Natural killer cell treated with Interleukin-12 subunit alpha and Interleukin-12 subunit beta and Interleukin-15 and Interleukin-18, amount 100 ng/mL, for 72 hours (primary cell): ENCODE measurements around the gene CFAP65. TPM values are rescaled to one million over a fixed set of nuclear protein-coding genes. Genes with fewer than 3 reads are reported as not detected.

ENCODE experiments used
- ATAC-seq, 2 donors: fragments of 150-1000 bp; cut with Tn5 transposase in 1 of 2; sonication (Bioruptor Pico), chemical (Tn5 transposase) in 1 of 2; 2 replicates each; pipeline ENCODE4 v1.10.0; 2021
- DNase-seq: peaks from one replicate; pipeline ENCODE4 v3.0.0; 2022; ENCODE audit warnings: low spot score
- H3K27ac Mint-ChIP-seq, 2 donors: 1 replicate in 1 of 2; 2 replicates in 1 of 2; pipeline ENCODE4 v1.8.0; 2022; ENCODE audit warnings: mixed read lengths in 2 of 2, mild to moderate bottlenecking in 1 of 2, moderate library complexity in 1 of 2
- H3K27me3 Mint-ChIP-seq, 2 donors: 1 replicate in 1 of 2; 2 replicates in 1 of 2; pipeline ENCODE4 v1.8.0; 2022; ENCODE audit warnings: mixed read lengths in 2 of 2
- H3K36me3 Mint-ChIP-seq: one replicate; pipeline ENCODE4 v1.8.0; 2022; ENCODE audit warnings: mixed read lengths
- H3K4me1 Mint-ChIP-seq, 2 donors: 1 replicate in 1 of 2; 2 replicates in 1 of 2; pipeline ENCODE4 v1.8.0; 2022; ENCODE audit warnings: low read depth in 2 of 2, mixed read lengths in 2 of 2, mild to moderate bottlenecking in 1 of 2
- H3K4me3 Mint-ChIP-seq: one replicate; pipeline ENCODE4 v1.8.0; 2022; ENCODE audit warnings: mixed read lengths
- H3K9me3 Mint-ChIP-seq: 2 replicates; pipeline ENCODE4 v1.8.0; 2022; ENCODE audit warnings: mixed read lengths
- total RNA-seq, 2 donors: library from RNA; stranded (reverse); gene quantifications; one replicate each; pipeline ENCODE4 v1.2.3, GENCODE V29; 2022

CFAP65 gene
- total RNA-seq, 2 donors from 2014 or later = not detected

DNA sequence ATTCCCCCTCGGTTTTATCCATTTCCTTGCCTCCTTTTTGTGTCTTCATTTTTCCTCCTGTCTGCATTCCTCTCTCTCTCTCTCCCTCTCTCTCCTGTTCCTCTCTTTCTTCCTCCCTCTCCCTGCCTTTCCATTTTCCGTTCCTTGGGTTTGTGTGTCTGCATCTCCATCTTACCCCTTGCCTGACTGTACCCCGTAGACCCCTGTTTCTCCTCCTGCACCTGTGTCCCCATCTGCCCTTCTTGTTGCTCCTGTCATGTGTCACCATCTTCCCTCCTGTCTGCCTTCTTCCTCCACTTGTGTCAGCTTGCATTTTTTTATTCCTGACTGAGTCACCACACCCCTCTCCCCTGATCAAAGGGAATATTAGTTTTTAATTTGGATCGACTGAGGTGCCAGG, 80.1 kb downstream of the CFAP65 start:
- Mint-ChIP-seq H3K27ac (no peak overlapping the region), H3K4me3 (peak overlapping the region; percentile 42), H3K9me3 (no peaks in the 10 kb centered on the region), H3K36me3 (no peaks in the 10 kb centered on the region), H3K4me1 (peaks cover 0 to 9% of the 10 kb centered on the region in 2 donors), H3K27me3 (peaks cover 46 to 69% of the 10 kb centered on the region in 2 donors)
- no peak for ATAC-seq
- no peak for DNase-seq

DNA sequence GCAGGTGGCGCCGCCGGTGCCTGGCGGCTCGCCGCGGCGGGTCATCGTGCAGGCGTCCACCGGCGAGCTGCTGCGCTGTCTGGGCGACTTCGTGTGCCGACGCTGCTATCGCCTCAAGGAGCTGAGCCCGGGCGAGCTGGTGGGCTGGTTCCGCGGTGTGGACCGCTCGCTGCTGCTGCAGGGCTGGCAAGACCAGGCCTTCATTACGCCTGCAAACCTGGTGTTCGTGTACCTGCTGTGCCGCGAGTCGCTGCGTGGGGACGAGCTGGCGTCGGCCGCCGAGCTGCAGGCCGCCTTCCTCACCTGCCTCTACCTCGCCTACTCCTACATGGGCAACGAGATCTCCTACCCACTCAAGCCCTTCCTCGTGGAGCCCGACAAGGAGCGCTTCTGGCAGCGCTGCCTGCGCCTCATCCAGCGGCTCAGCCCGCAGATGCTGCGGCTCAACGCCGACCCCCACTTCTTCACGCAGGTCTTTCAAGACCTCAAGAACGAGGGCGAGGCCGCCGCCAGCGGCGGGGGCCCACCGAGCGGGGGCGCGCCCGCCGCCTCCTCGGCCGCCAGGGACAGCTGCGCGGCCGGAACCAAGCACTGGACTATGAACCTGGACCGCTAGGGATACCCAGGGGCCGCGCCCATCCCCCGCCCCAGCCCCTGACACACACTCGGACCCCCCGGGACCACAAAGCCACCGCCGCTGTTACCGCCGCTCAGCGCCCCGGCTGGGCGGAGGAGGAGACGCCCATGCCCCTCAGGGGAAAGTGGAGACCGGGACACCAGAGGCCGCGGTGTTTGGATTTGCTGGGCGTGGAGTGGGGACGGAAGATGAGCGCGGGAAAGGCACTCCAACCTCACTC, 80.8 kb downstream of the CFAP65 start:
- Mint-ChIP-seq H3K4me3 (peak overlapping the region; percentile 42), H3K27me3 (peaks cover 46 to 67% of the 10 kb centered on the region in 2 donors), H3K4me1 (peaks cover 0 to 9% of the 10 kb centered on the region in 2 donors), H3K27ac (no peak overlapping the region), H3K36me3 (no peaks in the 10 kb centered on the region), H3K9me3 (no peaks in the 10 kb centered on the region)
- DNase-seq (no peak), ATAC-seq (no peak)

DNA sequence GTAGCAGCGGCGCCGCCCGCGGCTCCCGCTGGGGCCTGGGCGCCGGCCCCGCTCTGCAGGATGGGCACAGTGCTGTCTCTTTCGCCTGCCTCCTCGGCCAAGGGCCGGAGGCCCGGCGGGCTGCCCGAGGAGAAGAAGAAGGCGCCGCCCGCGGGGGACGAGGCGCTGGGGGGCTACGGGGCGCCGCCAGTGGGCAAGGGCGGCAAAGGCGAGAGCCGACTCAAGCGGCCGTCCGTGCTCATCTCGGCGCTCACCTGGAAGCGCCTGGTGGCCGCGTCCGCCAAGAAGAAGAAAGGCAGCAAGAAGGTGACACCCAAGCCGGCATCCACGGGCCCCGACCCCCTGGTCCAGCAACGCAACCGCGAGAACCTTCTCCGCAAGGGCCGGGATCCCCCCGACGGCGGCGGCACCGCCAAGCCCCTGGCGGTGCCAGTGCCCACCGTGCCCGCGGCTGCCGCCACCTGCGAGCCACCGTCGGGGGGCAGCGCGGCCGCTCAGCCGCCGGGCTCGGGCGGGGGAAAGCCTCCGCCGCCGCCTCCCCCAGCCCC, 81.5 kb downstream of the CFAP65 start:
- H3K36me3 Mint-ChIP-seq = no peaks in the 10 kb centered on the region
- no peak overlapping the region for H3K4me3 Mint-ChIP-seq
- H3K4me1 Mint-ChIP-seq = peaks cover 0 to 9% of the 10 kb centered on the region in 2 donors
- peaks cover 52 to 66% of the 10 kb centered on the region in 2 donors for H3K27me3 Mint-ChIP-seq
- H3K27ac Mint-ChIP-seq = no peak overlapping the region
- no peaks in the 10 kb centered on the region for H3K9me3 Mint-ChIP-seq
- DNase-seq (no peak), ATAC-seq (no peak)

DNA sequence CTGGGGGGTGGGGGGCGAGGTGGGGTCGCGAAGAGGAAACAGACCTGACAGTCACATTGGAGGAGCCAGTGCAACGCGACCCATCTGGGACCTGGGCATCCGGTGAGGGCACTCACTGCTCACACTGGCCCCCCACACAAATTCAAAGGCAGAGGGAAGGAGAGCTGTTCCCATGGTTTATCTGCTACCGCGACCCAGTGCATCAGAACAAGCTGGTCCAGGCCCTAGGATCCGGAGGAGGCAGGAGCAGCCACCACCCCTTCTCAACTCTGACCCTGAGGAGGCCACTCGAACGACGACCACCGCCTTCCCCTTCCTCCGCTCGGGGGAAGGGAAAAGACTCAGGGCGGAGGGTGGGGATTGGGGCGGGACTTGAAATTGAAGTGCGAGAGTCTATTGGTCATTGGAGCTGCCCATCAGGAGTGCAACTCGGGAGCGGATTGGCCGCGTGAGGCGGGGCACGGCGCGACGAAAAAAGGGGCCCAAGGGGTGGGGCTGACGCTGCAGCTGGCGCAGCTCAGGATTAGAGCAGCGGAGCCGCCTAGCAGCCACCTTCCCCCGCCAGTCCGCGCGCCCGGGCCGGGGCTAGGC, 82.1 kb downstream of the CFAP65 start, which contains the start of gene CDK5R2:
TSS of gene CDK5R2 (plus strand) at position 526 of the 591 bp plus-strand sequence. CDS start 155 bp downstream, outside the sequence.
- peaks cover 0 to 9% of the 10 kb centered on the region in 2 donors for H3K4me1 Mint-ChIP-seq
- DNase-seq (peak; percentile 81), ATAC-seq (peak; percentile 88)
- peak within 1 kb of the TSS; percentile 35 for H3K4me3 Mint-ChIP-seq
- peaks cover 54 to 67% of the 10 kb centered on the region in 2 donors for H3K27me3 Mint-ChIP-seq
- H3K9me3 Mint-ChIP-seq = no peaks in the 10 kb centered on the region
- H3K36me3 Mint-ChIP-seq = no peaks in the 10 kb centered on the region
- H3K27ac Mint-ChIP-seq = no peak within 1 kb of the TSS

DNA sequence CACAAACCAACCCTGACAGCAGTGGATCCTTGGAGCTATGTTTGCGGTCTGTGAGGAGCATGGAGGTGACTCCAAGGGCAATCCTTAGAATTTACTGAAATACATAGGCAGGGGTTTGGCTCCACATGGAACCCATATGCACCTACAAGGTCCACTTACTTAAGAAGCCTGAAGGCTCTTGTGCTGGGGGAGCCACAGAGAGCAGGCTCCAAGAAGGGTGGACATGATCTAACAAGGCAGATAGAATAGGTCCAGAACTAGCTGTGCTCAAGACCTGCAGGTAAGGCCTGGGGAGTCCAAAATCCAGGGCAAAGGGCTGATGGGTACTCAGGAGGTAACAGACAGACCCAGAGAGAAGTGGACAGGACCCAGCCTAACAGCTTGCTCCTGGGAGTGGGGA, 83.0 kb downstream of the CFAP65 start:
- peaks cover 49 to 60% of the 10 kb centered on the region in 2 donors for H3K27me3 Mint-ChIP-seq

DNA sequence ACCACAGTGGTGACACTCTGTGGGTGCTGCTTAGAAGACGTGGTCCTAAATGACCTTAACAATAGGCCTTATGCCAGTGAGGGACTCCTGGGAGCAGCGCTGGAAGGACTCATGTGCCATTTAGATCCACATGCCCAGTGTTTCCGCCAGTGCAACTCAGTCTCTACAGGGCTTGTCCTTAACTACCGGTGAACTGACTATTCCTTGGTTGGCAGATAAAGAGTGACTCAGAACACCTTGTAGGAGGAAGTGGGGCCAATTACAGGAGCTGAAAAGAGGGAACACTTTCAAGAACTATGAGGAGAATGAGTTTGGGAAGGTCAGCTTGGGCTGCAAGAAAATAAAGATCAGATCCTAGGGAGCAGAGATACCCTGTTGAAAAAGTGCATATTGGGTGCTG, 83.6 kb downstream of the CFAP65 start:
- Mint-ChIP-seq H3K4me1 (peaks cover 0 to 4% of the 10 kb centered on the region in 2 donors), H3K4me3 (no peak overlapping the region), H3K27me3 (peaks cover 49 to 54% of the 10 kb centered on the region in 2 donors), H3K36me3 (no peaks in the 10 kb centered on the region), H3K9me3 (no peaks in the 10 kb centered on the region), H3K27ac (no peak overlapping the region)
- no peak for DNase-seq
- no peak for ATAC-seq

More for the DNA sequence above, 83.0 kb downstream of the CFAP65 start:
- Mint-ChIP-seq H3K4me1 (peaks cover 0 to 4% of the 10 kb centered on the region in 2 donors), H3K4me3 (no peak overlapping the region), H3K36me3 (no peaks in the 10 kb centered on the region), H3K9me3 (no peaks in the 10 kb centered on the region), H3K27ac (no peak overlapping the region)
- ATAC-seq = no peak
- no peak for DNase-seq

DNA sequence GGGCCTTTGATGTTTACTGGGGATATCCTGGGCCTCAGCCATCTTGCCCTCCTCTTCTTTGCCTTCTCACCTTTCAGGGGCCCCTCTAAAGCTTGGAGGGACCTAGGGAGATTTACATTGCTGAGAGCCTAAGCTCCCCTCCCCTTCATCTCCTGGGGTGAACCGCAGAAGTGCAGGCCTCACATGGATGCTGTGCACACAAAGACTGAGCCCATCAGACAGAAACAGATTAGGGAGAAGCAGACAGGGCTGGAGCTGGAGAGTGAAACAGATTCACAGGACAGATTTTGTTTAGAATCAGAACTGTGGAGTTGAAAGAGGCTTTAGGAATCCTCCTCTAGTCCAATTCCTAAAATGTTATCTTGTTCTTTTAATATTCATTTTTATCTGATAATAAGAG, 85.3 kb downstream of the CFAP65 start:
- Mint-ChIP-seq H3K27ac (no peak overlapping the region), H3K27me3 (peaks cover 40 to 41% of the 10 kb centered on the region in 2 donors), H3K4me1 (peaks cover 0 to 1% of the 10 kb centered on the region in 2 donors), H3K9me3 (no peaks in the 10 kb centered on the region), H3K4me3 (no peak overlapping the region), H3K36me3 (no peaks in the 10 kb centered on the region)
- no peak for ATAC-seq
- DNase-seq = no peak

DNA sequence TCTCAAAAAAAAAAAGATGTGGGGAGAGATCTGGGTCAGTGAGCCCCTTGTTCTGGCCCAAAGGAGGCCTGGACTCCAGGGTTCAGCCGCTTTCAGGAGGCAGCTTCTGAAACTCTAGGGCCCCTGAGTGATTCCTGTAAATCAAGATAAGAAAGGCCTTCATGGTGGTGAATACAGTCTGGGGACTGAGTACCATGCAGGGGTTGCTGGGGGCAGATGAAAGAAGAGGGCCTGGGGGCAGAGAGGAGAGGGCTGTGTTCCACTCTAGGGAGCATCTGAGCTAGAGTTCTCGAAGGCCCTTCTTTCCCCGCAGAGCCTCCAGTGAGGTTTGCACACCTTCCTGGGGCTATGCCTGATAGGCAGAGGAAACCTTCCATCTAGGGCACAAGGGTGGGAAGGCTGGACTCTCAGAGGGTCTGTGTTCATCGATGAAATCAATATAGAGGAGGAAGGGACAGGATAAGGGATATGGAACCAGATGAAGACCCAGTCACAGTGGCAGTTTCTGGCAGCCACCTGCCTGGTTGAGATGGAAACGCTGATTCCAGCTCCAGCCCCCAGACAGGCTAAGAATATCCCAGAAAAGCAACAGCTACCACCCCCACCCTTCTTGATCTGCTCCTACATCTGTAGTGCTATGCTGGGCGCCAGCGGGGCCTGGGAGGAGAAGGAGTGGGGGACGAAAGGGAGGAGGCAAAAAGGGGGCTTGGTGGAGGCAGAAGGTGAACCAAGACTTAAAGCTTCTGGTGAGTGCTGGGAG, 86.6 kb downstream of the CFAP65 start:
- H3K9me3 Mint-ChIP-seq = no peaks in the 10 kb centered on the region
- no peak overlapping the region for H3K4me3 Mint-ChIP-seq
- H3K36me3 Mint-ChIP-seq = no peaks in the 10 kb centered on the region
- DNase-seq (no peak), ATAC-seq (no peak)
- no peaks in the 10 kb centered on the region for H3K4me1 Mint-ChIP-seq
- peaks cover 40 to 43% of the 10 kb centered on the region in 2 donors for H3K27me3 Mint-ChIP-seq
- no peak overlapping the region for H3K27ac Mint-ChIP-seq

DNA sequence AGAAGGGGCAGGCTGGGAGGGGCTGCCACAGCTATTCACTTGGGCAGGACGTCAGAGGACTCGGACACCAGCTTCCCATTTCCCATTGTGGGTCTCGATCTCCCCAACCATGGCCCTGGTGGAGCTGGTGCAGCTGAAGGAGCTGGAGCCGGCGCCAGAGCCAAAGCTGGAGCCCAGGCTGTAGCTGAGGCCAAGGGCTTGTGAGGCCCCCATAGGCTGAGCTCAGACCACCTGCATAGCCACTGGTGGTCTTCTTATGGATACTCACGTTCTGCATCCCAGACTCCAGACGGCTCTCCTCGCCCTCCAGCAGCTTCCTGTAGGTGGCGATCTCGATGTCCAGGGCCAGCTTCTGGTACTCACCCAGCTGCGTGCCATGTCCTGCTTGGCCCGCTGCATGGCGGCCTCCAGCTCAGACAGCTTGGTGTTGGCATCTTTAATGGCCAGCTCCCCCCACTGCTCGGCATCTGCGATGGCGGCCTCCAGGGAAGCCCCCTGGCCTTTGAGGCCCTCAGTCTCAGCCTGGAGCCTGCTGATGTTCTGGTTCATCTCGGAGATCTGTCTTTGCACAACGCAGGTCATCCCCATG, 87.9 kb downstream of the CFAP65 start:
- no peak for DNase-seq
- no peaks in the 10 kb centered on the region for H3K36me3 Mint-ChIP-seq
- H3K4me1 Mint-ChIP-seq = no peaks in the 10 kb centered on the region
- H3K27ac Mint-ChIP-seq = no peak overlapping the region
- ATAC-seq = no peak
- H3K9me3 Mint-ChIP-seq = no peaks in the 10 kb centered on the region
- H3K27me3 Mint-ChIP-seq = peaks cover 37 to 40% of the 10 kb centered on the region in 2 donors
- H3K4me3 Mint-ChIP-seq = no peak overlapping the region

Other genes starting within 250 kb of the CFAP65 start
- gene PRKAG3, start 209.7 kb downstream of the CFAP65 start, total RNA-seq = not detected
- not detected for gene WNT6, start 181.7 kb downstream of the CFAP65 start, total RNA-seq
- gene WNT10A, start 160.7 kb downstream of the CFAP65 start, total RNA-seq = not detected
- gene CDK5R2, start 81.8 kb downstream of the CFAP65 start, total RNA-seq = not detected
- gene FEV, start 56.3 kb downstream of the CFAP65 start, total RNA-seq = not detected
- gene CRYBA2, start 48.1 kb downstream of the CFAP65 start, total RNA-seq = not detected
- under 1 TPM in 1 of 2 donors, not detected in 1; 0.28 TPM for gene IHH, start 19.4 kb upstream of the CFAP65 start, total RNA-seq
- gene NHEJ1, start 119.3 kb upstream of the CFAP65 start, total RNA-seq = 10 to 100 TPM; 17.9 to 18.8 TPM
- gene SLC23A3, start 128.5 kb upstream of the CFAP65 start, total RNA-seq = 1 to 10 TPM; 2.4 to 3.3 TPM
- 10 to 100 TPM; 60.8 to 68.5 TPM for gene CNPPD1, start 135.4 kb upstream of the CFAP65 start, total RNA-seq
- gene RETREG2, start 136.8 kb upstream of the CFAP65 start, total RNA-seq = 10 to 100 TPM; 69.3 to 79.8 TPM
- gene ZFAND2B, start 165.3 kb upstream of the CFAP65 start, total RNA-seq = 10 to 100 TPM; 40.4 to 51.8 TPM
- 10 to 100 TPM; 16.7 to 18.1 TPM for gene ABCB6, start 177.4 kb upstream of the CFAP65 start, total RNA-seq
- 10 to 100 TPM; 43.0 to 52.7 TPM for gene ATG9A, start 188.1 kb upstream of the CFAP65 start, total RNA-seq
- gene ANKZF1, start 188.3 kb upstream of the CFAP65 start, total RNA-seq = 10 to 100 TPM; 82.5 to 87.6 TPM
- gene GLB1L, start 203.9 kb upstream of the CFAP65 start, total RNA-seq = 1 to 10 TPM; 3.5 to 3.6 TPM
- gene STK16, start 204.0 kb upstream of the CFAP65 start, total RNA-seq = 10 to 100 TPM; 26.8 to 27.8 TPM
- gene TUBA4B, start 211.7 kb upstream of the CFAP65 start, total RNA-seq = not detected
- gene TUBA4A, start 212.4 kb upstream of the CFAP65 start, total RNA-seq = 100 to 1,000 TPM; 159 to 161 TPM
- gene DNAJB2, start 237.8 kb upstream of the CFAP65 start, total RNA-seq = 10 to 100 TPM; 43.4 to 47.9 TPM